ENCODE results near the gene SNX6.

SNX6 gene

GRCh38 chr14:34620839-34621238, 9.1 kb downstream of the SNX6 start:
- Histone ChIP-seq H4K20me1 (ENCODE audit: control insufficient read depth, insufficient read depth, low read depth, low read length) (no peaks in the 10 kb centered on the region), H3F3A (ENCODE audit: control insufficient read depth, insufficient read depth) (no peaks in the 10 kb centered on the region), H3K27me3 (ENCODE audit: control insufficient read depth, low read length) (no peaks in the 10 kb centered on the region), H3K9me2 (replicated peaks; ENCODE audit: control insufficient read depth, low read length) (no peaks in the 10 kb centered on the region), H3K9me3 (ENCODE audit: control insufficient read depth, insufficient read depth, low read length) (no peaks in the 10 kb centered on the region), H3K4me3 (ENCODE audit: low read length) (no peak overlapping the region), H3K4me1 (ENCODE audit: control insufficient read depth, low read length) (no peaks in the 10 kb centered on the region), H3K79me2 (ENCODE audit: control insufficient read depth, low read length) (peaks cover 18% of the 10 kb centered on the region), H3K4me2 (ENCODE audit: low read length) (no peak overlapping the region), H3K36me3 (ENCODE audit: control insufficient read depth, low read length) (peaks cover 23% of the 10 kb centered on the region), H3K27ac (ENCODE audit: low read depth, low read length) (no peak overlapping the region)
- TF ChIP-seq CTCF (IDR thresholded peaks at IDR 0.05; ENCODE audit: low read depth, low read length, poor library complexity, severe bottlenecking): no peak
- no peak for TF ChIP-seq EZH2phosphoT487 (IDR thresholded peaks at IDR 0.05; ENCODE audit: borderline replicate concordance, low read length)

GRCh38 chr14:34620115-34620514, 9.8 kb downstream of the SNX6 start:
- no peaks in the 10 kb centered on the region for H4K20me1 ChIP-seq (ENCODE audit: control insufficient read depth, insufficient read depth, low read depth, low read length)
- no peaks in the 10 kb centered on the region for H3K9me2 ChIP-seq (replicated peaks; ENCODE audit: control insufficient read depth, low read length)
- H3F3A ChIP-seq (ENCODE audit: control insufficient read depth, insufficient read depth): no peaks in the 10 kb centered on the region
- H3K27me3 ChIP-seq (ENCODE audit: control insufficient read depth, low read length): no peaks in the 10 kb centered on the region
- H3K4me3 ChIP-seq (ENCODE audit: low read length): no peak overlapping the region
- H3K27ac ChIP-seq (ENCODE audit: low read depth, low read length): no peak overlapping the region
- no peak for TF ChIP-seq CTCF (IDR thresholded peaks at IDR 0.05; ENCODE audit: low read depth, low read length, poor library complexity, severe bottlenecking)
- TF ChIP-seq EZH2phosphoT487 (IDR thresholded peaks at IDR 0.05; ENCODE audit: borderline replicate concordance, low read length): no peak
- no peaks in the 10 kb centered on the region for H3K4me1 ChIP-seq (ENCODE audit: control insufficient read depth, low read length)
- no peak overlapping the region for H3K4me2 ChIP-seq (ENCODE audit: low read length)
- H3K36me3 ChIP-seq (ENCODE audit: control insufficient read depth, low read length): peaks cover 23% of the 10 kb centered on the region
- H3K79me2 ChIP-seq (ENCODE audit: control insufficient read depth, low read length): peaks cover 13% of the 10 kb centered on the region
- no peaks in the 10 kb centered on the region for H3K9me3 ChIP-seq (ENCODE audit: control insufficient read depth, insufficient read depth, low read length)

DNA sequence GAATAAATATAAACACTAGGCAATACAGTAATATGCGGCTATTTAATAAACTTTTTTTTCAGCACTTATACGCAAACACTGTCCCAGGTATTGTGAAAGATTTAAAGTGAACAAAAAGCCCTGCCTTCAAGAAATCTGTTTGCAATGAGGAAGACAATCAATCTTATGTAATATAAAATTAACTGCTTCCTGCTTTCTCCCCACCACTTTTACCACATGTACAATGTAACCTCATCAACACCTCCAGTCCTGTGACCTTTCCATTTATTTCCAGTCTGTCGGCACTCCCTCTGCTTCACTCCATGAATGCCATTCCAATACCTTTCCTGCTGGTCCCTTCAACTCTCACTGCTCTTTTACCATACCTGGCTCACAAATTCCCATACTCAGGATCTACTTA, 10.5 kb downstream of the SNX6 start:
- H3K27me3 ChIP-seq (ENCODE audit: control insufficient read depth, low read length): no peaks in the 10 kb centered on the region

More for the DNA sequence above, 10.5 kb downstream of the SNX6 start:
- Histone ChIP-seq H4K20me1 (ENCODE audit: control insufficient read depth, insufficient read depth, low read depth, low read length) (no peaks in the 10 kb centered on the region), H3K36me3 (ENCODE audit: control insufficient read depth, low read length) (peaks cover 23% of the 10 kb centered on the region), H3K79me2 (ENCODE audit: control insufficient read depth, low read length) (peaks cover 11% of the 10 kb centered on the region), H3K9me2 (replicated peaks; ENCODE audit: control insufficient read depth, low read length) (no peaks in the 10 kb centered on the region), H3K27ac (ENCODE audit: low read depth, low read length) (no peak overlapping the region), H3K4me1 (ENCODE audit: control insufficient read depth, low read length) (no peaks in the 10 kb centered on the region), H3K9me3 (ENCODE audit: control insufficient read depth, insufficient read depth, low read length) (no peaks in the 10 kb centered on the region), H3K4me3 (ENCODE audit: low read length) (no peak overlapping the region), H3F3A (ENCODE audit: control insufficient read depth, insufficient read depth) (no peaks in the 10 kb centered on the region), H3K4me2 (ENCODE audit: low read length) (no peak overlapping the region)
- no peak for TF ChIP-seq EZH2phosphoT487 (IDR thresholded peaks at IDR 0.05; ENCODE audit: borderline replicate concordance, low read length)
- no peak for TF ChIP-seq CTCF (IDR thresholded peaks at IDR 0.05; ENCODE audit: low read depth, low read length, poor library complexity, severe bottlenecking)

Measured in DOHH2 (cell line).